Neural cell (in vitro differentiated cells): ENCODE results near the gene ABHD12B. TPM values are rescaled to one million over a fixed set of nuclear protein-coding genes. Genes with fewer than 3 reads are reported as not detected.

ENCODE experiments used
- H2AFZ ChIP-seq: fragments of 200-600, 300-800 bp; sonication (generic), shearing (Covaris generic); 2 replicates; pipeline ENCODE4 v1.6.0; 2014; ENCODE audit warnings: low read depth, mild to moderate bottlenecking, antibody characterized with exemption, low read length, moderate library complexity
- H3F3A ChIP-seq: fragments of 200-600 bp; shearing (Covaris generic); 2 replicates; pipeline ENCODE4 v1.6.1; 2016; ENCODE audit warnings: mild to moderate bottlenecking, moderate library complexity, mixed read lengths, antibody characterized with exemption, low read length; ENCODE audit not compliant: insufficient read depth, poor library complexity, severe bottlenecking
- H3K27ac ChIP-seq: fragments of 200-600, 300-800 bp; sonication (generic), shearing (Covaris generic); 2 replicates; pipeline ENCODE4 v1.5.1; 2014; ENCODE audit warnings: mild to moderate bottlenecking, low read length, moderate library complexity
- H3K27me3 ChIP-seq: fragments of 300-800, 200-600 bp; sonication (generic), shearing (Covaris generic); 2 replicates; pipeline ENCODE4 v1.6.0; 2014; ENCODE audit warnings: mild to moderate bottlenecking, low read depth, low read length, moderate library complexity; ENCODE audit not compliant: insufficient read depth
- H3K36me3 ChIP-seq: fragments of 300-800, 200-600 bp; sonication (generic), shearing (Covaris generic); 2 replicates; pipeline ENCODE4 v1.5.1; 2014; ENCODE audit warnings: mild to moderate bottlenecking, antibody characterized with exemption, low read length, moderate library complexity; ENCODE audit not compliant: insufficient read depth
- H3K4me2 ChIP-seq: fragments of 300-800, 200-600 bp; sonication (generic), shearing (Covaris generic); 2 replicates; pipeline ENCODE4 v1.6.0; 2014; ENCODE audit warnings: mild to moderate bottlenecking, low read length
- H3K4me3 ChIP-seq: fragments of 300-800, 200-600 bp; sonication (generic), shearing (Covaris generic); 2 replicates; pipeline ENCODE4 v1.5.1; 2014; ENCODE audit warnings: mild to moderate bottlenecking, low read length, moderate library complexity
- H3K79me2 ChIP-seq: fragments of 200-600 bp; shearing (Covaris generic); replicated peaks from 2 replicates; pipeline ENCODE4 v1.6.0; 2014; ENCODE audit warnings: mild to moderate bottlenecking, low read length, moderate library complexity; ENCODE audit not compliant: insufficient read depth
- H3K9ac ChIP-seq: fragments of 300-800, 200-600 bp; sonication (generic), shearing (Covaris generic); 2 replicates; pipeline ENCODE4 v1.6.1; 2016; ENCODE audit warnings: mild to moderate bottlenecking, low read length, mixed read lengths
- H3K9me2 ChIP-seq: fragments of 200-600 bp; shearing (Covaris generic); 2 replicates; pipeline ENCODE4 v1.6.1; 2016; ENCODE audit warnings: mild to moderate bottlenecking, low read length, mixed read lengths; ENCODE audit not compliant: insufficient read depth
- H3K9me3 ChIP-seq: fragments of 200-600, 300-800 bp; sonication (generic), shearing (Covaris generic); 2 replicates; pipeline ENCODE4 v1.6.1; 2016; ENCODE audit warnings: mild to moderate bottlenecking, mixed run types, low read length, moderate library complexity, mixed read lengths
- H4K20me1 ChIP-seq: fragments of 200-600 bp; shearing (Covaris generic); 2 replicates; pipeline ENCODE4 v1.6.1; 2016; ENCODE audit warnings: mild to moderate bottlenecking, mixed run types; ENCODE audit not compliant: insufficient read depth
- CTCF ChIP-seq: fragments of 450-650 bp; IDR thresholded peaks from 2 replicates; pipeline ENCODE4 v1.5.1; 2014; ENCODE audit warnings: antibody characterized with exemption, mild to moderate bottlenecking, moderate library complexity; ENCODE audit not compliant: poor library complexity, severe bottlenecking
- EP300 ChIP-seq: fragments of 450-650 bp; conservative IDR thresholded peaks from 2 replicates; pipeline ENCODE4 v1.6.1; 2014; ENCODE audit warnings: antibody characterized with exemption, mild to moderate bottlenecking, moderate library complexity; ENCODE audit not compliant: poor library complexity, severe bottlenecking
- EZH2 ChIP-seq: fragments of 200-600, 300-800 bp; shearing (Covaris generic), sonication (generic); IDR thresholded peaks from 2 replicates; pipeline ENCODE4 v1.6.1; 2014; ENCODE audit warnings: antibody characterized with exemption, low read length, borderline replicate concordance, mild to moderate bottlenecking; ENCODE audit not compliant: insufficient read depth, poor library complexity, severe bottlenecking
- MXI1 ChIP-seq: fragments of 450-650 bp; conservative IDR thresholded peaks from 2 replicates; pipeline ENCODE4 v1.6.1; 2014; ENCODE audit warnings: antibody characterized with exemption, mild to moderate bottlenecking; ENCODE audit not compliant: poor library complexity, severe bottlenecking
- POLR2AphosphoS5 ChIP-seq: IDR thresholded peaks from 2 replicates; pipeline ENCODE4 v1.6.1; 2012
- RAD21 ChIP-seq: fragments of 450-650 bp; conservative IDR thresholded peaks from 2 replicates; pipeline ENCODE4 v1.6.1; 2014; ENCODE audit warnings: antibody characterized with exemption, mild to moderate bottlenecking, moderate library complexity
- REST ChIP-seq: IDR thresholded peaks from 2 replicates; pipeline ENCODE4 v1.6.1; 2012; ENCODE audit warnings: borderline replicate concordance
- SMC3 ChIP-seq: fragments of 450-650 bp; conservative IDR thresholded peaks from 2 replicates; pipeline ENCODE4 v1.6.1; 2014; ENCODE audit warnings: antibody characterized with exemption, mild to moderate bottlenecking, moderate library complexity; ENCODE audit not compliant: poor library complexity
- TAF1 ChIP-seq: IDR thresholded peaks from 2 replicates; pipeline ENCODE4 v1.6.1; 2012; ENCODE audit warnings: low read depth
- polyA plus RNA-seq: library from polyadenylated mRNA; depleted of rRNA; stranded (reverse); fragments of >200 nt; gene quantifications from 2 replicates; pipeline ENCODE4 v1.2.3, GENCODE V29; 2014

The ABHD12B gene
- polyA plus RNA-seq, 1 donor from 2014 or later: not detected

GRCh38 chr14:50937325-50937724 is 65.5 kb downstream of the ABHD12B start:
- Histone ChIP-seq H3K9me3 (no peaks in the 10 kb centered on the region), H3K4me2 (no peak overlapping the region)

GRCh38 chr14:50937800-50938199 is 65.9 kb downstream of the ABHD12B start:
- H3K4me3 ChIP-seq: no peak overlapping the region
- TF ChIP-seq CTCF (no peak), EP300 (no peak)
- no peaks in the 10 kb centered on the region for H3K9me2 ChIP-seq
- H3K79me2 ChIP-seq: no peaks in the 10 kb centered on the region
- no peaks in the 10 kb centered on the region for H3K9me3 ChIP-seq
- no peaks in the 10 kb centered on the region for H4K20me1 ChIP-seq
- H3K36me3 ChIP-seq: no peaks in the 10 kb centered on the region
- no peak overlapping the region for H2AFZ ChIP-seq
- H3K9ac ChIP-seq: no peak overlapping the region
- H3K27ac ChIP-seq: no peak overlapping the region
- H3K4me2 ChIP-seq: no peak overlapping the region
- H3F3A ChIP-seq: no peaks in the 10 kb centered on the region
- peaks cover 3% of the 10 kb centered on the region for H3K27me3 ChIP-seq

More at GRCh38 chr14:50937325-50937724, 65.5 kb downstream of the ABHD12B start:
- H2AFZ ChIP-seq: no peak overlapping the region
- no peak for TF ChIP-seq TAF1
- TF ChIP-seq RAD21: no peak
- TF ChIP-seq CTCF: no peak
- TF ChIP-seq EZH2: no peak
- no peak for TF ChIP-seq EP300
- TF ChIP-seq POLR2AphosphoS5: no peak
- no peak for TF ChIP-seq SMC3
- TF ChIP-seq MXI1: no peak
- no peak for TF ChIP-seq REST
- H3F3A ChIP-seq: no peaks in the 10 kb centered on the region
- peaks cover 3% of the 10 kb centered on the region for H3K27me3 ChIP-seq
- no peaks in the 10 kb centered on the region for H4K20me1 ChIP-seq
- H3K36me3 ChIP-seq: no peaks in the 10 kb centered on the region
- no peak overlapping the region for H3K27ac ChIP-seq
- H3K9ac ChIP-seq: no peak overlapping the region
- H3K4me3 ChIP-seq: no peak overlapping the region
- H3K9me2 ChIP-seq: no peaks in the 10 kb centered on the region
- no peaks in the 10 kb centered on the region for H3K79me2 ChIP-seq
